ENCODE data around the gene CCDC107. TPM values are rescaled to one million over a fixed set of nuclear protein-coding genes. Genes with fewer than 3 reads are reported as not detected.

Gene CCDC107
- total RNA-seq, 2 experiments from 2014 or later: 17.1 to 18.3 TPM

GRCh38 chr9:35687306-35687705 is 29.2 kb downstream of the CCDC107 start:
- CTCF ChIA-PET: interaction anchor here (1.4 to 2.2 kb wide), 3 partner anchors 9 to 41 kb away, joined by 4 to 7 read pairs (median 7); no protein-coding TSS in a partner anchor
- POLR2A ChIA-PET: no interaction called here

GRCh38 chr9:35687972-35688557 is 30.0 kb downstream of the CCDC107 start:
- ChIA-PET POLR2A (interaction anchor here (0.6 to 1.3 kb wide), 3 partner anchors 37 to 44 kb away, joined by 3 to 5 read pairs (median 3); partner anchors contain the start of genes CREB3, SIT1 and TLN1), CTCF (interaction anchor here (1.2 to 1.6 kb wide), 4 partner anchors 24 to 41 kb away, joined by 3 to 7 read pairs (median 4); partner anchors contain the start of genes ARHGEF39 and SIT1)

- ChIA-PET CTCF (interaction anchor here (1.0 to 1.6 kb wide), 6 partner anchors 19 to 78 kb away, joined by 3 to 7 read pairs (median 4); partner anchors contain the start of genes ARHGEF39 and SIT1), POLR2A (interaction anchor here (0.6 to 1.3 kb wide), 4 partner anchors 38 to 72 kb away, joined by 3 to 5 read pairs (median 3); partner anchors contain the start of genes CREB3, SIT1 and TLN1)
These were observed 30.8 kb downstream of the CCDC107 start for GRCh38 chr9:35688558-35689541.

DNA sequence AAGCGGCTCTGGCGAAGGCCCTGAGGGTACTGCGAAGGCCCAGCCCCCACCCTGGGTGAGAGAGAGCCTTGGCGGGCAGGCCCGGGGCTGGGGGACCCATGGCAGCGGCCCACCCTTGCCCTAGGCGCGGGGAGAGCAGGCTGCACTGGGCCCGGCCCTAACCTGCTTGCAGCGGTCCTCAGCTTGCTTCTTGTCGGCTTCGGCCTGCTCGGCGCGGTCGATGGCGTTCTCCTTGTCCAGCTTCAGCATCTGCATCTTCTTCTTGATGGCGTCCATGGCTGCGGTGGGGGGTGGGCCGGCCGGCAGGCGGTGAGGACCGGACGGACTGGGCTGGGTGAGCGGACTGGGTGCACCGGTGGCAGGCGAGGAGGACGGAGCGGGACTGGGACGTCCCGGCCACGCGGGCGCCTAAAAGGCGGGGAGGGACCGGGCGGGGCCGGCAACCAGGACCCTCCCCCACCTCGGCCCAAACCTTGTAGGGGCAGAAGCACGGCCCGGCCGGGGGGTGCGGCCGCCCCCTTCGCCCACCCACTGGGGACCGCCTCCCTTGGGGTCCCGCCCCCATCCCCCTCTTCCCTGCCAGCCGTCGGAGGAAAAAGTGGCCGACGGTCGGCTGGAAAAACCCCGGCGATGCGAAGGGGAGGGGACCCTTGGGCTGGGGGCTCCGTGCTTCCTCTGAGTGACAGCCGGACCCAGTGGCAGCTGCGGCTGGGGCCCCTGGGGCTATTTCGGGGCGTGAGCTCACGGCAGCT is 31.6 kb downstream of the CCDC107 start, which contains the start of gene TPM2:
TSS of gene TPM2 (minus strand) at position 384 of the 752 bp plus-strand sequence. CDS start at position 276, 108 bp downstream.
- CTCF ChIA-PET: interaction anchor here (1.0 to 1.2 kb wide), 4 partner anchors 18 to 79 kb away, joined by 3 read pairs; partner anchors contain the start of gene ARHGEF39
- POLR2A ChIA-PET: interaction anchor here (0.6 to 1.3 kb wide), 2 partner anchors 43 to 189 kb away, joined by 5 to 9 read pairs; partner anchors contain the start of genes CREB3 and TLN1

DNA sequence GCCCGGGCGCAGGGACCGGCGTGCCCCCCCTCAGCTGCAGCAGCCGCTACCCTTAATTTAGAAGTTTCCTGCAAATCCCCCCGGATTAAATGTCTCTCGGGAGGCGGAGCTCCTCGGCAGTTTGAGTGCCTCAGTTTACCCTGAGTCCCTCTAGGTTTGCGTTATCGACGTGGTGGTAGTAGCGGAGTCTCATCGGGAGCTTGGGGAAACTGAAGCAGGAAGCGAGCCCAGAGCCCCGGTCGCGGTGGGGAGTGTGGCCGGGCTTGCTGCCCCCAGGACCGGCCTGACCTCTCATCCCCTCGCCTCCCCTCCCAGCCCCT is 32.2 kb downstream of the CCDC107 start:
- ChIA-PET POLR2A (interaction anchor here (0.6 to 2.0 kb wide), 2 partner anchors 15 to 188 kb away, joined by 5 to 9 read pairs; no protein-coding TSS in a partner anchor), CTCF (interaction anchor here (1.2 to 1.9 kb wide), 4 partner anchors 32 to 79 kb away, joined by 3 to 9 read pairs (median 4); partner anchors contain the start of genes CCDC107 and RMRP)

GRCh38 chr9:35690614-35691333 is 32.7 kb downstream of the CCDC107 start:
- CTCF ChIA-PET: interaction anchor here (1.2 to 1.9 kb wide), 3 partner anchors 32 to 46 kb away, joined by 3 to 9 read pairs (median 5); partner anchors contain the start of genes CCDC107 and RMRP
- POLR2A ChIA-PET: interaction anchor here (0.5 to 2.0 kb wide), 2 partner anchors 15 to 19 kb away, joined by 5 to 6 read pairs; no protein-coding TSS in a partner anchor

GRCh38 chr9:35691334-35691650 is 33.2 kb downstream of the CCDC107 start:
- POLR2A ChIA-PET: interaction anchor here (0.5 to 2.0 kb wide), 2 partner anchors 16 to 19 kb away, joined by 5 to 6 read pairs; no protein-coding TSS in a partner anchor
- CTCF ChIA-PET: interaction anchor here (1.2 to 1.9 kb wide), 3 partner anchors 33 to 47 kb away, joined by 4 to 9 read pairs (median 5); partner anchors contain the start of genes CCDC107 and RMRP

GRCh38 chr9:35691757-35692301 is 33.7 kb downstream of the CCDC107 start:
- POLR2A ChIA-PET: interaction anchor here (2.0 kb wide), 1 partner anchor 16 kb away, joined by 5 read pairs; no protein-coding TSS in a partner anchor

DNA sequence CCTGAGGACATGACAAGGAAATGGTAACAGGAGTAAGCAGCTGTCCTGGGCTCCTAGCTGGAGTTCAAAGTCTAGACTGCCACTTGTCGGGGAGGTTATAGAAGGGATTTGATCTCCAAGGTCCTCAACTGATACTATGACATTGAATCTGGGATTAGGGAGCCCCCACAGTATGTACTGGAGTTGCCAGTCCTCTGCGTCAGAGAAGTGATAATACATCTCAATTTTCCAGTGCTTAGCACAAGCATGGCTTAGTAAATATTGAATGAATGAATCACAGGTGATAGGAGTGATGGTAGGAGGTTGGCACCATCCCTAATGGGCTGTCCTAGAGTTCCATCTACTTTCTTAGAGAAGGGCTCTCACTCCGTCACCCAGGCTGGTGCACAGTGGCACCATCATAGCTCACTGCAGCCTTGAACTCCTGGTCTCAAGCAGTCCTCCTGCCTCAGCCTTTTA is 37.9 kb downstream of the CCDC107 start:
- ChIA-PET CTCF (interaction anchor here (0.9 to 3.2 kb wide), 21 partner anchors 10 to 94 kb away, joined by 3 to 21 read pairs (median 7); partner anchors contain the start of genes CCDC107, CREB3, GBA2 and RGP1), POLR2A (interaction anchor here (0.7 to 1.0 kb wide), 4 partner anchors 17 to 123 kb away, joined by 3 to 10 read pairs (median 6); no protein-coding TSS in a partner anchor)

More at GRCh38 chr9:35691757-35692301, 33.7 kb downstream of the CCDC107 start:
- CTCF ChIA-PET: interaction anchor here (1.4 to 1.9 kb wide), 2 partner anchors 33 to 45 kb away, joined by 4 to 9 read pairs; partner anchors contain the start of genes CCDC107 and RMRP

- ChIA-PET POLR2A (interaction anchor here (1.0 kb wide), 1 partner anchor 50 kb away, joined by 3 read pairs; no protein-coding TSS in a partner anchor), CTCF (interaction anchor here (0.9 to 3.2 kb wide), 25 partner anchors 9 to 93 kb away, joined by 3 to 21 read pairs (median 7); partner anchors contain the start of genes ARHGEF39, CCDC107, CREB3 and GBA2)
These were observed 38.6 kb downstream of the CCDC107 start for GRCh38 chr9:35696520-35697215.

- ChIA-PET POLR2A (no interaction called here), CTCF (interaction anchor here (1.0 to 3.2 kb wide), 13 partner anchors 9 to 87 kb away, joined by 3 to 21 read pairs (median 9); partner anchors contain the start of genes ARHGEF39, CREB3 and TLN1)
These were observed 39.4 kb downstream of the CCDC107 start for GRCh38 chr9:35697486-35697885.

GRCh38 chr9:35698231-35698630 is 40.1 kb downstream of the CCDC107 start:
- ChIA-PET POLR2A (interaction anchor here (0.5 kb wide), 1 partner anchor 51 kb away, joined by 3 read pairs; no protein-coding TSS in a partner anchor), CTCF (interaction anchor here (1.3 to 3.2 kb wide), 4 partner anchors 8 to 87 kb away, joined by 3 to 21 read pairs (median 10); no protein-coding TSS in a partner anchor)

GRCh38 chr9:35700031-35700430 is 41.9 kb downstream of the CCDC107 start:
- CTCF ChIA-PET: interaction anchor here (1.3 kb wide), 1 partner anchor 89 kb away, joined by 3 read pairs; no protein-coding TSS in a partner anchor
- POLR2A ChIA-PET: no interaction called here

DNA sequence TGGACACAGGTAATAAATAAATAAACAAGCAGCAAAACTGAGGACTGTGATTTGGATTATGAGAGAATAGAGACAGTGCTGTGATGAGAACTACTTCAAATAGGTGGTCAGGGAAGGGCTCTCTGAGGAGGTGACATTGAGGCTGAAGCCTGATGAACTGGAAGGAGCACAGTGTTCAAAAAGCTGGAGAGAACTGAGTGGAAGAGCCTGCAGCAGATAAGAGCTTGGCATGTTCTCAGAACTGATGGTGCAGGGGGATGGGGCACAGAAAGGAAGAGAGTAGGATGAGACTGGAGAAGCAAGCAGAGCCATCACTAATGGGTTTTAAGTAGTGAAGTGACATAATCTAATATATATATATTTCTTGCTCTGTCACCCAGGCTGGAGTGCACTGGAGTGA is 42.9 kb downstream of the CCDC107 start:
- POLR2A ChIA-PET: interaction anchor here (0.7 to 1.4 kb wide), 2 partner anchors 27 to 45 kb away, joined by 3 read pairs; no protein-coding TSS in a partner anchor

DNA sequence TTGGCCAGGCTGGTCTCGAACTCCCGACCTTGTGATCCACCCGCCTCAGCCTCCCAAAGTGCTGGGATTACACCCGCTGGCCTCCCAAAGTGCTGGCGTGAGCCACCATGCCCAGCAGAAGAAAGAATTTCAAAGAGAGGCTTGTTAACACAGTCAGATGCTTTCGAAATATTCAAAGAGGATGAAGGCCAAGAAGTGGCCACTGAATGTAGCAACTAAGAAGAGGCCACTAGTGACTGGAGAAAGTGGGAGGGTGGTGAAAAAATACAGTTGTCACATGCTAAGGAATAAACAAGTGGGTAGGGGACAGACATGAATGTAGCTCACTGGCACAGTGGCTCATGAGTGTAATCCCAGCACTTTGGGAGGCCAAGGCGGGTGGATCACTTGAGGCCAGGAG is 44.6 kb downstream of the CCDC107 start:
- ChIA-PET POLR2A (no interaction called here), CTCF (no interaction called here)

More for the DNA sequence above, 42.9 kb downstream of the CCDC107 start:
- CTCF ChIA-PET: interaction anchor here (1.3 kb wide), 1 partner anchor 90 kb away, joined by 3 read pairs; no protein-coding TSS in a partner anchor

Measured in activated CD8-positive, alpha-beta memory T cell treated with anti-CD3 and anti-CD28 coated beads for 36 hours (primary cell).